Heart right ventricle (tissue), 16 donors: Measurements from ENCODE around the gene PPFIA2. TPM values are rescaled to one million over a fixed set of nuclear protein-coding genes. Genes with fewer than 3 reads are reported as not detected.

Experiments used
- ATAC-seq, 8 donors: fragments of 200-7000 bp; cut with Tn5 transposase; one replicate each; pipeline ENCODE4 v1.9.1; 2020; ENCODE audit warnings: mild to moderate bottlenecking in 8 of 8, moderate library complexity in 8 of 8, moderate number of reproducible peaks in 1 of 8
- DNase-seq, 2 donors: peaks; one replicate each; pipeline ENCODE4 v3.0.0-alpha.2; 2020
- H3K27ac ChIP-seq, 10 donors: fragments of 200-600 bp; sonication (generic) in 2 of 10; one replicate each; pipeline versions ENCODE4 v1.5.0 to v1.8.0; 2020 to 2022; ENCODE audit warnings: mild to moderate bottlenecking in 3 of 10
- H3K27me3 ChIP-seq, 7 donors: fragments of 200-600 bp; one replicate each; pipeline ENCODE4 v1.8.0; 2021 to 2022; ENCODE audit warnings: mild to moderate bottlenecking in 2 of 7
- H3K36me3 ChIP-seq, 9 donors: fragments of 200-600 bp; sonication (generic) in 1 of 9; one replicate each; pipeline versions ENCODE4 v1.5.0 to v1.8.0; 2020 to 2022; ENCODE audit warnings: mild to moderate bottlenecking in 2 of 9
- H3K4me1 ChIP-seq, 9 donors: fragments of 200-600 bp; sonication (generic) in 1 of 9; one replicate each; pipeline versions ENCODE4 v1.5.0 to v1.8.0; 2020 to 2022; ENCODE audit warnings: mild to moderate bottlenecking in 4 of 9
- H3K4me3 ChIP-seq, 10 donors: fragments of 200-600 bp; sonication (generic) in 2 of 10; one replicate each; pipeline versions ENCODE4 v1.5.0 to v1.8.0; 2020 to 2022; ENCODE audit warnings: mild to moderate bottlenecking in 7 of 10, moderate library complexity in 2 of 10
- H3K9me3 ChIP-seq, 11 donors: fragments of 200-600 bp in 10 of 11; sonication (generic) in 2 of 11; one replicate each; pipeline versions ENCODE4 v1.5.0 to v1.8.0; 2013 to 2022; ENCODE audit warnings: mild to moderate bottlenecking in 2 of 11, control low read depth in 1 of 11, moderate library complexity in 1 of 11
- WGBS, 2 donors: extraction: QIAGEN DNeasy Blood & Tissue Kit; methylation state at CpG; one replicate each; pipeline ENCODE4 v1.1.7; 2013; ENCODE audit warnings: inconsistent platforms in 1 of 2; 5-methylcytosine and 5-hydroxymethylcytosine counted together
- intact Hi-C, 10 donors: fragments of 100-400 bp; cut with DNase I; formaldehyde crosslinking; loops; one replicate each; pipeline versions ENCODE4 v1.11.1 to v1.14.2; 2022
- polyA plus RNA-seq, 2 donors: library from polyadenylated mRNA; stranded (reverse); fragments of 200-250 nt; gene quantifications; one replicate each; pipeline ENCODE4 v1.2.3, GENCODE V29; 2013
- total RNA-seq, 10 donors: library from RNA; stranded (reverse); fragmentation: NEBNext Ultra II Directional in 3 of 10; extraction: Animal tissue kit (Norgen Biotek cat#: 25700) in 3 of 10; gene quantifications; one replicate each; pipeline versions ENCODE4 v1.2.1 to v1.2.4, GENCODE V29; 2021 to 2023
- TF ChIP-seq, protein P1 (sequence below), 9 donors: fragments of 200-600 bp; sonication (generic) in 2 of 9; IDR thresholded peaks; one replicate each; pipeline versions ENCODE4 v1.5.0 to v1.8.0; 2021 to 2022; ENCODE audit warnings: antibody characterized with exemption in 9 of 9, mild to moderate bottlenecking in 5 of 9, moderate library complexity in 1 of 9
- donor health status: Arrhythmogenic right ventricular cardiomyopathy.
- donor health status: ischemic (EF 13 %, LVEDD 7.1; RV severe dilation, severe dysfunction).
- donor health status: healthy with polysubstance abuse.
- donor health status: DM: no; HTN: yes; CAD: no.
- donor health status: DM: no; HTN: no; CAD: no.
- donor health status: ischemic (EF 25% LVEDD 6.9; RV normal size, moderate dysfunction).
- donor health status: ischemic (EF 25% LVEDD 5.7; RV mildly dilated, moderate dysfunction).
- donor health status: healthy.
- donor health status: DM: yes; HTN: yes; CAD: no.
- donor health status: Ischemic cardiomyopathy.
- donor health status: ischemic (EF 35%, LVEDD 5.7; RV mildly dilated, moderate dysfunction).
- donor health status: nonischemic (EF 11% LVEDD 7.7; RV severe dilation, severe dysfunction).
- donor health status: DM: yes; HTN: yes; CAD: no.
- donor health status: PGD.
- donor health status: ischemic (EF 29% LVEDD 5.4; RV normal size, mild dysfunction).
- donor health status: nonischemic (EF 23%, LVEDD 6.1; RV moderate dilation, normal function).

Gene PPFIA2
- total and polyA plus RNA-seq, 12 donors, result 0.15 to 1.3 (median 0.52) TPM; not detected in 1

GRCh38 chr12:81245907-81246570 lies 513.1 kb downstream of the PPFIA2 start:
- Histone ChIP-seq H3K27ac (no peak overlapping the region), H3K4me3 (no peak overlapping the region), H3K27me3 (no peaks in the 10 kb centered on the region), H3K9me3 (peaks cover 0 to 12% (median 0%) of the 10 kb centered on the region in 11 donors), H3K36me3 (no peaks in the 10 kb centered on the region), H3K4me1 (no peaks in the 10 kb centered on the region)
- ATAC-seq (no peak), DNase-seq (no peak)
- TF ChIP-seq, protein P1, sequence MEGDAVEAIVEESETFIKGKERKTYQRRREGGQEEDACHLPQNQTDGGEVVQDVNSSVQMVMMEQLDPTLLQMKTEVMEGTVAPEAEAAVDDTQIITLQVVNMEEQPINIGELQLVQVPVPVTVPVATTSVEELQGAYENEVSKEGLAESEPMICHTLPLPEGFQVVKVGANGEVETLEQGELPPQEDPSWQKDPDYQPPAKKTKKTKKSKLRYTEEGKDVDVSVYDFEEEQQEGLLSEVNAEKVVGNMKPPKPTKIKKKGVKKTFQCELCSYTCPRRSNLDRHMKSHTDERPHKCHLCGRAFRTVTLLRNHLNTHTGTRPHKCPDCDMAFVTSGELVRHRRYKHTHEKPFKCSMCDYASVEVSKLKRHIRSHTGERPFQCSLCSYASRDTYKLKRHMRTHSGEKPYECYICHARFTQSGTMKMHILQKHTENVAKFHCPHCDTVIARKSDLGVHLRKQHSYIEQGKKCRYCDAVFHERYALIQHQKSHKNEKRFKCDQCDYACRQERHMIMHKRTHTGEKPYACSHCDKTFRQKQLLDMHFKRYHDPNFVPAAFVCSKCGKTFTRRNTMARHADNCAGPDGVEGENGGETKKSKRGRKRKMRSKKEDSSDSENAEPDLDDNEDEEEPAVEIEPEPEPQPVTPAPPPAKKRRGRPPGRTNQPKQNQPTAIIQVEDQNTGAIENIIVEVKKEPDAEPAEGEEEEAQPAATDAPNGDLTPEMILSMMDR (IDR thresholded peaks at IDR 0.05), result no peak
- intact Hi-C loops, result no loop called here
- WGBS, 2 donors, result 40 to 42% methylated on average over 4 of the region's 4 CpGs

DNA sequence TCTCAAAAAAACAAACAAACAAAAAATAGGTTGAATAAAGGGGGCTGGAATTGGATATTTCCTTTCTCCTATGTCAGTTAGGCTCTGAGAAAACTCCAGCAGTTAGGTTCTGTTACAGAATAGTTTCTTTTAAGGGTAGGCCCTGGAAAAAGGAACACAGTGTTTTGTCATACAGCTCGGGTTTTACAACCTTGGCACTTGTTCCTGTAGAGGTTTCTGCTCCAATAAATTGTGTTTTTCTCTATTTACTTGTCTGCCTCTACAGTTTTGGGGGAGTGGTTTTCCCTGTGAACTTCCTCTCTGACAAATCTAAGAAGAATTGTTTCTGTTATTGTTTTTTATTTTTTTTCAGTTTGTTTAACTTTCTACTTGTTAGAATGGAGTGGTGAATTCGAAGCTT lies 513.7 kb downstream of the PPFIA2 start:
- WGBS, 2 donors, result 55 to 65% methylated on average over 2 of the region's 2 CpGs

DNA sequence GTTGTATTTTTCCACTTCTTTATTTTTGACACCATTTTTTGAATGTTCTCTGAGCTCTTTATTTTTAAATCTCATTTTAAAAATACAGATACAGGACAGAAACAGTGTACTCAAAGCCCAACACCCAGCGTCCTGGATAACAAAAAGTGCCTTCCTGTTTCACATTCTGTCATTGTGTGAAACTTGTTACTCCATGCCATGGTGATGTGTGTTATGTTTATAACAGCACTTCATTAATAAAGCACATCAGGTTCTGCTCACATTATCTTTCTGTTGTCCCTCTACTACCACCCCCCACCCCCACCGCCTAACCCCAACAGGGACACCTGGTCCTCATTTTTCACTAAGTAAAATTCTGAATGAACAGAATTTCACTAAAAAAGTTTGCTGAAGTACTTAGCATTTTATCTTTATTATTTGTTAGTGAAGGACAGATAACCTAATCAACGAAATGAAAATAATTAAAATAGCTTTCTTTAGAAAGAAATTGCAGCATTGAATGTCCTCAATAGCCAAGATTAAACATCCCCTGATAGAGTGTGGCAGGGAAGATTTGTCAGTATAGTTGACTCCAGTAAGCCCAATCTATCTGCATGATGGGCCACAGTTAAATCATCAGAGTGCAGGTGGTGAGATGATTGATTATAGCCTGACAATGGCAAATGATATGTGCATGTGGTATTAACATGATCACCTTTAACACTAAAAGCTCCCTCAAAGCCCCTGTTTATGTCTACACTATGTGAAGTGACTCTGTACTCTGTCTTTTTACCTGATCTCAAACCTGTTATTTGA lies 527.4 kb downstream of the PPFIA2 start:
- Histone ChIP-seq H3K36me3 (peaks cover 0 to 26% (median 0%) of the 10 kb centered on the region in 9 donors), H3K4me1 (no peaks in the 10 kb centered on the region), H3K27ac (no peak overlapping the region), H3K27me3 (no peaks in the 10 kb centered on the region), H3K4me3 (no peak overlapping the region), H3K9me3 (no peaks in the 10 kb centered on the region)
- intact Hi-C loops, result no loop called here
- 69 to 80% methylated on average over 3 of the region's 3 CpGs for WGBS, 2 donors
- no peak for DNase-seq
- TF ChIP-seq, protein P1 (IDR thresholded peaks at IDR 0.05), result no peak
- ATAC-seq, result peak in 1 of 8 donors; percentile 95

More for the DNA sequence above, 513.7 kb downstream of the PPFIA2 start:
- intact Hi-C loops, result no loop called here
- no peak for ATAC-seq
- TF ChIP-seq, protein P1 (IDR thresholded peaks at IDR 0.05), result no peak
- Histone ChIP-seq H3K36me3 (no peaks in the 10 kb centered on the region), H3K4me1 (no peaks in the 10 kb centered on the region), H3K27ac (no peak overlapping the region), H3K27me3 (no peaks in the 10 kb centered on the region), H3K9me3 (peaks cover 0 to 17% (median 0%) of the 10 kb centered on the region in 11 donors), H3K4me3 (no peak overlapping the region)
- no peak for DNase-seq

- DNase-seq, result no peak
- H3K4me1 ChIP-seq, result no peaks in the 10 kb centered on the region
- intact Hi-C loops, result no loop called here
- H3K27me3 ChIP-seq, result no peaks in the 10 kb centered on the region
- peaks cover 0 to 26% (median 0%) of the 10 kb centered on the region in 9 donors for H3K36me3 ChIP-seq
- ATAC-seq, result no peak
- H3K4me3 ChIP-seq, result no peak overlapping the region
- TF ChIP-seq, protein P1 (IDR thresholded peaks at IDR 0.05), result no peak
- H3K9me3 ChIP-seq, result no peaks in the 10 kb centered on the region
- WGBS, 2 donors, result 69% methylated on average over 5 of the region's 5 CpGs
- no peak overlapping the region for H3K27ac ChIP-seq
Measured at GRCh38 chr12:81229759-81230158, 529.4 kb downstream of the PPFIA2 start.
